H1 (cell line): ENCODE data around the gene SIRT3. TPM values are rescaled to one million over a fixed set of nuclear protein-coding genes. Genes with fewer than 3 reads are reported as not detected.

Source experiments
- CEBPB ChIP-seq: IDR thresholded peaks from 2 replicates; pipeline ENCODE4 v1.6.1; 2012; ENCODE audit warnings: low read depth, low read length
- HDAC6 ChIP-seq: IDR thresholded peaks from one replicate; pipeline ENCODE4 v1.7.1; 2012; ENCODE audit warnings: low read depth, mild to moderate bottlenecking, inconsistent platforms, low read length, moderate library complexity
- MAFK ChIP-seq: IDR thresholded peaks from 2 replicates; pipeline ENCODE4 v1.6.1; 2012; ENCODE audit warnings: low read depth, mild to moderate bottlenecking, improper control_type of control experiment, low read length
- RBBP5 ChIP-seq: IDR thresholded peaks from 2 replicates; pipeline ENCODE4 v1.7.1; 2012; ENCODE audit warnings: low read depth, mild to moderate bottlenecking, inconsistent platforms, low read length, moderate library complexity, borderline replicate concordance
- SIN3A ChIP-seq, 2 experiments: IDR thresholded peaks in 1 of 2; conservative IDR thresholded peaks in 1 of 2; 2 replicates each; pipeline ENCODE4 v1.6.1; 2011 to 2012; ENCODE audit warnings: low read length in 2 of 2, improper control_type of control experiment in 1 of 2, low read depth in 1 of 2, mild to moderate bottlenecking in 1 of 2
- SP2 ChIP-seq: IDR thresholded peaks from 2 replicates; pipeline ENCODE4 v1.6.1; 2012; ENCODE audit warnings: mild to moderate bottlenecking, low read length, inconsistent platforms
- polyA plus RNA-seq, 7 experiments: library from polyadenylated mRNA; depleted of rRNA in 3 of 7; stranded (reverse) in 5 of 7; unstranded in 2 of 7; fragments of >200 nt in 5 of 7; fragments of 200-250 nt in 2 of 7; gene quantifications; 1 replicate in 5 of 7; 2 replicates in 1 of 7; 4 replicates in 1 of 7; pipeline versions ENCODE4 v1.2.1 to v1.2.3, GENCODE V29; 2011 to 2013; ENCODE audit warnings: missing spikeins in 2 of 7, mixed read lengths in 2 of 7
- total RNA-seq: library from RNA; stranded (reverse); fragmentation: NEBNext Ultra II Directional; extraction: Animal tissue kit (Norgen Biotek cat#: 25700); gene quantifications from 2 replicates; pipeline ENCODE4 v1.2.1, GENCODE V29; 2021
- TF ChIP-seq, protein P1 (sequence below): IDR thresholded peaks from 2 replicates; pipeline ENCODE4 v1.6.1; 2012; ENCODE audit warnings: inconsistent platforms

The SIRT3 gene
- total and polyA plus RNA-seq, 2 of the 8 experiments (the other 6 are each of a cell fraction or from before 2014, with no cell fraction given), result 14.3 to 21.6 TPM

DNA sequence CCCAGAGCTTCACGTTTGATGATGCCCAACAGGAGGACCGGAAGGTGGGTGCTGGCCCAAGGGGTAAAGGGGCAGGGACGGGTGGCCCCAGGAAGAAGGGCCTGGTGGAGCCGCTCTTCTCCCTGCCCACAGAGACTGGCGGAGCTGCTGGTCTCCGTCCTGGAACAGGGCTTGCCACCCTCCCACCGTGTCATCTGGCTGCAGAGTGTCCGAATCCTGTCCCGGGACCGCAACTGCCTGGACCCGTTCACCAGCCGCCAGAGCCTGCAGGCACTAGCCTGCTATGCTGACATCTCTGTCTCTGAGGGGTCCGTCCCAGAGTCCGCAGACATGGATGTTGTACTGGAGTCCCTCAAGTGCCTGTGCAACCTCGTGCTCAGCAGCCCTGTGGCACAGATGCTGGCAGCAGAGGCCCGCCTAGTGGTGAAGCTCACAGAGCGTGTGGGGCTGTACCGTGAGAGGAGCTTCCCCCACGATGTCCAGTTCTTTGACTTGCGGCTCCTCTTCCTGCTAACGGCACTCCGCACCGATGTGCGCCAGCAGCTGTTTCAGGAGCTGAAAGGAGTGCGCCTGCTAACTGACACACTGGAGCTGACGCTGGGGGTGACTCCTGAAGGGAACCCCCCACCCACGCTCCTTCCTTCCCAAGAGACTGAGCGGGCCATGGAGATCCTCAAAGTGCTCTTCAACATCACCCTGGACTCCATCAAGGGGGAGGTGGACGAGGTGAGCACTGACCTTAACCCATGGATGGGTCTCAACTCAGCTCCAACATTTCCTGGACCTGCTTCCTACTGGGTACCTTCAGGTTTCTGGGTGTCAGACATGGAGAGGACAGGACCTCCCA lies 26.6 kb downstream of the SIRT3 start (continued):
- TF ChIP-seq SP2 (no peak), MAFK (no peak), CEBPB (no peak), RBBP5 (no peak), SIN3A (conservative IDR thresholded peaks at IDR 0.05 in 1 of 2, IDR thresholded peaks at IDR 0.05 in 1 of 2; ENCODE audit: low read depth in 1 of 2, low read length in 2 of 2) (no peak), HDAC6 (no peak)
- TF ChIP-seq, protein P1, sequence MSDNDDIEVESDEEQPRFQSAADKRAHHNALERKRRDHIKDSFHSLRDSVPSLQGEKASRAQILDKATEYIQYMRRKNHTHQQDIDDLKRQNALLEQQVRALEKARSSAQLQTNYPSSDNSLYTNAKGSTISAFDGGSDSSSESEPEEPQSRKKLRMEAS, result no peak
